ENCODE results near the gene CEP135.

The CEP135 gene

DNA sequence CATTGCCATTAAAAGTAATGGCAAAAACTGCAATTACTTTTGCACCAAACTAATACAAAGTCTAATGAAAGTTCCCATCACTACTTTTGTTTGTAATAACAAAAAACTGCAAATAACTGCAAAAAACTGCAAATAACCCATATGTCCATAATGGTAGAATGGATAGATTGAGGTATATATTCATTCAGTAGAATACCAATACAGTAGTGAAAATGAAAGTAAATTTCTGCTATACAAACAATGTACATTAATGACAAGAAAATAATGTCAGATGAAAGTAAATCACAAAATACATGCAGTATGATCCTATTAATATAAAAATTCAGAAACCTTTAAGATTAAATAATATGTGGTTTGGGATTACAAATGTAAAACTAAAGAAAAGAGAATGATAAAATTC lies 41.3 kb upstream of the CEP135 start:
- no peak for DNase-seq (ENCODE audit: extremely low read depth, low read depth)
- TF ChIP-seq, protein P1, sequence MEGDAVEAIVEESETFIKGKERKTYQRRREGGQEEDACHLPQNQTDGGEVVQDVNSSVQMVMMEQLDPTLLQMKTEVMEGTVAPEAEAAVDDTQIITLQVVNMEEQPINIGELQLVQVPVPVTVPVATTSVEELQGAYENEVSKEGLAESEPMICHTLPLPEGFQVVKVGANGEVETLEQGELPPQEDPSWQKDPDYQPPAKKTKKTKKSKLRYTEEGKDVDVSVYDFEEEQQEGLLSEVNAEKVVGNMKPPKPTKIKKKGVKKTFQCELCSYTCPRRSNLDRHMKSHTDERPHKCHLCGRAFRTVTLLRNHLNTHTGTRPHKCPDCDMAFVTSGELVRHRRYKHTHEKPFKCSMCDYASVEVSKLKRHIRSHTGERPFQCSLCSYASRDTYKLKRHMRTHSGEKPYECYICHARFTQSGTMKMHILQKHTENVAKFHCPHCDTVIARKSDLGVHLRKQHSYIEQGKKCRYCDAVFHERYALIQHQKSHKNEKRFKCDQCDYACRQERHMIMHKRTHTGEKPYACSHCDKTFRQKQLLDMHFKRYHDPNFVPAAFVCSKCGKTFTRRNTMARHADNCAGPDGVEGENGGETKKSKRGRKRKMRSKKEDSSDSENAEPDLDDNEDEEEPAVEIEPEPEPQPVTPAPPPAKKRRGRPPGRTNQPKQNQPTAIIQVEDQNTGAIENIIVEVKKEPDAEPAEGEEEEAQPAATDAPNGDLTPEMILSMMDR (IDR thresholded peaks at IDR 0.05; ENCODE audit: low read depth, low read length), result no peak

DNA sequence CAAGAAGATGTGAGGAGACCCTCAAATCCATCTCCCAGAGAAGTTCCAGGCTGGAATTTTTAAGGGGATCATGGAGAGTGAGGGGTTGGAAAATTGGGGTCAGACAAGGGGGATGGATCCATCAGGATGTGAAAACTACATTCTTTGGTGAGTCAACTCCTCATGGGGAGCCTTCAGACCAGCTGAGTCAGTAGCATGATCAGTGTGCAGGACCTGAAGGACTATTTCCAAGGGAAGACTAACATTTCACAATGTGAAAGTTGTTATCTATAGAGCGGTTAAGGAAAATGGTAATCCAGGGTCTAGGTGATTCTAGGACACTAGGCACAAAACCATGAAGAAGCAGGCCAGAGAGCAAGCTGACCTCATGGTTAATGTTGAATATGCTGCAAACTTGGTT lies 38.6 kb upstream of the CEP135 start:
- no peak for DNase-seq (ENCODE audit: extremely low read depth, low read depth)
- TF ChIP-seq, protein P1 (IDR thresholded peaks at IDR 0.05; ENCODE audit: low read depth, low read length), result no peak

DNA sequence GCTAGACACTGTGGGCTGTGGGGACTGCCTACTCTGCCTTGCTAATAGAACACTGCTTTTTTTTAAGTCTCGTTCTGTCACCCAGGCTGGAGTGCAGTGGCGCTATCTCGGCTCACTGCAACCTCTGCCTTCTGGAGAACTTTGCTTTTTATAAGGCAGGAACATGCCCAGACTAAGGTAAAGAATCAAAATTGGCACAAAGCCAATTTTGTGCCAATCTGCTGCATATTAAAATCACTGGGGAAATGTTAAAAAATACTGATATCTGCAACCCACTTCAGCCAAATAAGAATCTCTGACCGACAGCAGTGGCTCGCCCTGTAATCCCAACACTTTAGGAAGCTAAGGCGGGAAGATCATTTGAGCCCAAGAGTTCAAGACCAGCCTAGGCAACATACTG lies 36.5 kb upstream of the CEP135 start:
- DNase-seq (ENCODE audit: extremely low read depth, low read depth), result no peak
- TF ChIP-seq, protein P1 (IDR thresholded peaks at IDR 0.05; ENCODE audit: low read depth, low read length), result no peak

DNA sequence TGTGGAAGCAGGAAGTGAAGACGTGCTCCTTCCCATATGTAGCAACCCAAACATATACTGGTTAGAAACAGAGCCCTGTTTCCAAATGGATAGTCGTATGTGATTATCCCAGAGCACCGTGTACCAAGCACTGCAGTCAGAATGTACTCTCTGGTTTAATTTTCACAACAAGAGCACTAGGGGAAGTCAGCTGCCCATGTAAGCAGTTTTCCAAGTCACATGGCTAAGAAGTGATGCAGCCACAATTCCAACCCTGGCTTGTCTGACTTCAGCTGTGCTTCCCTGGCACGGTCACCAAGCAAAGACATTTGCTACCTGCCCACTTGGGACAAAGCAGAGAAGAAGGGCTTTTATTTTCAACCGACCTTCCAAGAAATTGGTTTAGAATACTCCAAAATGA lies 28.2 kb upstream of the CEP135 start:
- TF ChIP-seq, protein P1 (IDR thresholded peaks at IDR 0.05; ENCODE audit: low read depth, low read length), result no peak; the same call in 1 of the 2 replicates
- DNase-seq (ENCODE audit: extremely low read depth, low read depth), result no peak

DNA sequence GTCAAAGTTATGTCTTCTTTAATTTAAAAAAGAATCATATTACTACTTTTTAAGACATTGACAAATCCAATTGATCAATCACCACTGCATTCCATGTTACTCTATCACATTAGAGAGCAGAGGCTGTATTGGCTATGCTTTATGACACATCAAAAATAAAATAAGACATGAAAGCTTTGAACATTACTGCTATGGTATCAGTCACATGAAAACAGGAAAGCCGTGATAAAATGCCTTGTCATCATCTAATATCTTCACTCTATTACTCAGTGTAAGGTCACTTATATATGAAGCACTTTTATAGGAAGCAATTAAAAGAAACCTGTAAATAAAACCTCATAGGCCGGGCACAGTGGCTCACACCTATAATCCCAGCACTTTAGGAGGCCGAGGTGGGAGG lies 27.7 kb upstream of the CEP135 start:
- no peak for DNase-seq (ENCODE audit: extremely low read depth, low read depth)
- TF ChIP-seq, protein P1 (IDR thresholded peaks at IDR 0.05; ENCODE audit: low read depth, low read length), result no peak

DNA sequence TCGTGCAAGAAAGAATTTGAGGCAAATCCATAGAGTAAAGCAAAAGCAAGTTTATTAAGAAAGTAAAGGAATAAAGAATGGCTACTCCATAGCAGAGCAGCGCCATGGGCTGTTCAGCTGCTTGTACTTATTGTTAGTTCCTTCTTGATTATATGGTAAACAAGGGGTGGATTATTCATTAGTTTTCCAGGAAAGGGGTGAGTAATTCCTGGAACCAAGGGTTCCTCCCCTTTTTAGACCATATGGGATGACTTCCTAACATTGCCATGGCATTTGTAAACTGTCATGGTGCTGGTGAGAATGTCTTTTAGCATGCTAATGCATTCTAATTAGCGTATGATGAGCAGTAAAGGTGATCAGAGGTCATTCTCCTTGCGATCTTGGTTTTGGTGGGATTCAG lies 23.5 kb upstream of the CEP135 start:
- no peak for DNase-seq (ENCODE audit: extremely low read depth, low read depth)
- TF ChIP-seq, protein P1 (IDR thresholded peaks at IDR 0.05; ENCODE audit: low read depth, low read length), result no peak

DNA sequence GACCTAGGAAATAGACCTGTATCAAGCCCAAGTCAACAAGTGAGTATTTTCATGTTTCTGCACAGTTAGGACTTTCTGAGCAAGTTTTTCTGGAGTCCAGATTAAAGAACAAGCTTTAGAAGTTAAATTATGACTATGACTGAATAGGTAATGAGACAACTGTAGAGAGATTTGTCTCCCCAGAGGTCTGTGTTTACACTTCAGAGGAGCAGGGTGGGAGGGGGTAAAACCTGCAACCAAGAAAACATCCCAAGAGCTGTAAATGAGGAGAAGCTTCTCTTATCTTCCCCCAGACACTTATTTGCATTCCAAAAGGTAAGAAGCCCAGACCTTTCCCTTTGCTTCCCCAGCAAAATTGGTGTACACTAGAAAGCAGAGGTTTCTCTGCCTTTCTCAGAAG lies 22.1 kb upstream of the CEP135 start:
- TF ChIP-seq, protein P1 (IDR thresholded peaks at IDR 0.05; ENCODE audit: low read depth, low read length), result no peak
- DNase-seq (ENCODE audit: extremely low read depth, low read depth), result no peak

All from AG09319 (cell line).